Limb (tissue), 2 donors: ENCODE measurements around the gene DHRSX.
"Not testable (repeated sequence)": the region's sequence is repeated elsewhere in the genome, so short reads cannot be mapped to it uniquely, and the experiment has no call there.

Experiments used
- DNase-seq, 2 donors: peaks; one replicate each; pipeline ENCODE4 v3.0.0-alpha.2; 2016; ENCODE audit errors: extremely low spot score in 2 of 2

DHRSX gene

GRCh38 chrX:2500803-2501558 is at the start of gene DHRSX, which contains the start of gene ZBED1:
Gene DHRSX, minus strand, starts transcription at chrX:2500976. Its CDS starts 51 bp downstream, at chrX:2500925.
Gene ZBED1, minus strand, starts transcription at chrX:2500976. Its CDS starts 10,257 bp downstream, at chrX:2490719.
- DNase-seq, result peak in 1 of 2 donors; percentile 77

GRCh38 chrX:2549876-2550275 is 49.1 kb upstream of the DHRSX start:
- no peak for DNase-seq

GRCh38 chrX:2548711-2549423 is 48.1 kb upstream of the DHRSX start:
- no peak for DNase-seq

GRCh38 chrX:2547736-2548135 is 47.0 kb upstream of the DHRSX start:
- DNase-seq, result no peak

- no peak for DNase-seq
Observed at GRCh38 chrX:2546496-2546895, 45.7 kb upstream of the DHRSX start.

- DNase-seq, result no peak
Observed at GRCh38 chrX:2545144-2545543, 44.4 kb upstream of the DHRSX start.

- DNase-seq, result no peak
Observed at GRCh38 chrX:2542826-2543521, 42.2 kb upstream of the DHRSX start.

GRCh38 chrX:2541603-2542002 is 40.8 kb upstream of the DHRSX start:
- DNase-seq, result no peak

- no peak for DNase-seq
Observed at GRCh38 chrX:2540426-2540947, 39.7 kb upstream of the DHRSX start.

GRCh38 chrX:2539586-2539985 is 38.8 kb upstream of the DHRSX start:
- no peak for DNase-seq

- peak; percentile 51 to 70 for DNase-seq
Observed at GRCh38 chrX:2538031-2538757, 37.4 kb upstream of the DHRSX start.

GRCh38 chrX:2536974-2537373 is 36.2 kb upstream of the DHRSX start:
- DNase-seq, result peak in 1 of 2 donors; percentile 50

GRCh38 chrX:2536141-2536540 is 35.4 kb upstream of the DHRSX start:
- DNase-seq, result no peak

GRCh38 chrX:2534261-2535021 is 33.7 kb upstream of the DHRSX start:
- not testable (repeated sequence) for DNase-seq

- DNase-seq, result no peak
Observed at GRCh38 chrX:2533424-2533823, 32.6 kb upstream of the DHRSX start.

GRCh38 chrX:2526390-2526789 is 25.6 kb upstream of the DHRSX start:
- no peak for DNase-seq

- no peak for DNase-seq
Observed at GRCh38 chrX:2523911-2524310, 23.1 kb upstream of the DHRSX start.

- no peak for DNase-seq
Observed at GRCh38 chrX:2521927-2522386, 21.2 kb upstream of the DHRSX start.

GRCh38 chrX:2521092-2521926 is 20.5 kb upstream of the DHRSX start:
- DNase-seq, result no peak
